NCI-H345 treated with DMSO at 0.1 percent for 48 hours (cell line): ENCODE data around the gene GPI.
"Not testable (repeated sequence)": the region's sequence is repeated elsewhere in the genome, so short reads cannot be mapped to it uniquely, and the experiment has no call there.

Experiments
- DNase-seq: peaks from one replicate; lab custom pipeline; 2025; ENCODE audit not compliant: unreplicated experiment; lab: John Stamatoyannopoulos, UW

GPI gene

DNA sequence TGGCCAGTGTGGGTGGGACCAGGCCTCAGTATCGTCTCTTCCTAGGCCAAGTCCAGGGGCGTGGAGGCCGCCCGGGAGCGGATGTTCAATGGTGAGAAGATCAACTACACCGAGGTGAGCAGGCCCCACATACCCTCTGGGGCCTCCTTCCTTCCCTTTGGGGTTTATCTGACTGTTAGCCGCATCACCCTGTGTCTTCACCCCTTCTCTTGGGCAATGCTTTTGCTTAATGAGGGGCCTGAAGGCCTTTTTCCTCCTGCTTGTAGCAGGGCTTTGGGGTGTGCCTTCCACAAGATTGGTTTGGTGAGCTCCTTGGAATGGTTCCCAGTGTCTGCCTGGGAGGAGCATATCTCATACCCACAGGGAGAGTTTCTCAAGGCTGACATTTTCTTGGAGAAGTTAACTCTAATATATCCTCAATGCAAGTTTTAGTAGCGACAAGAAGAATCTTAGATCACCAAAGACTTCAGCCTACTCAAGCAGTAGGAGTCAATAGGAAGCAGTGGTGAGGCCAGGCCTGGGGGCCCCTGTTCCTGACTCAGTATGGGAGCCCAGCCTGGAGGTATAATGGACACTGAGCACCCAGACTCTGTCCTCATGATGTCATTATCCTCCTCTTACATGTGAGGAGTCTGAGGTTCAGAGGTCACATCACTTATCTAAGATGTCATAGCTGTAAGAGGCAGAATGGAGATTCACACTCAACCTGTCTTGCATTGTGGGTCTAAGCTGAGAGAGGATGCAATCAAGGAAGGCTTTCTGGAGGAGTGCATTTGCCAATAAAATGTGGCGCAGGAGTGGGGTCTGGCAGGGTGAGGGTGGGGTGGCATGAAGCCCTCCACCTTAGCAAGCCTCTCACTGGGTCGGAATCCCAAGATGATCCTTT lies 2.0 kb downstream of the GPI start:
- no peak for DNase-seq

DNA sequence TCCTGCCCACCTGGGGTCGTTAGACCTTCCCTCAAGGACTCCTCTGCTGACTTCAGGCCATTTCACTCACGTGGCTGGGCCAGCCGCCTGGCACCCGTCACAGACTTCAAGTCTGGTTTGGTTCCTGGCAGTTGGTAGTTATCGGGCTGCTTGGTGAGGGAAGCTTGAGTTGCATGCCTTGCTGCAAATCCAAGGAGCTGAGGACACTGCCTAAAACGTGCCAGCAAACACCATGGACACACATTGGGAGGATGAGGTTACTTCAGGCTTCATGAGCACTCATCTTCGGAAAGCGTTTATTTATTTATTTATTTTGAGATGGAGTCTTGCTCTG lies 2.6 kb downstream of the GPI start:
- DNase-seq, result no peak

GRCh38 chr19:34368338-34368737 lies 3.3 kb downstream of the GPI start:
- no peak for DNase-seq

- DNase-seq, result not testable (repeated sequence)
These were observed 4.2 kb downstream of the GPI start for GRCh38 chr19:34369166-34369565.

DNA sequence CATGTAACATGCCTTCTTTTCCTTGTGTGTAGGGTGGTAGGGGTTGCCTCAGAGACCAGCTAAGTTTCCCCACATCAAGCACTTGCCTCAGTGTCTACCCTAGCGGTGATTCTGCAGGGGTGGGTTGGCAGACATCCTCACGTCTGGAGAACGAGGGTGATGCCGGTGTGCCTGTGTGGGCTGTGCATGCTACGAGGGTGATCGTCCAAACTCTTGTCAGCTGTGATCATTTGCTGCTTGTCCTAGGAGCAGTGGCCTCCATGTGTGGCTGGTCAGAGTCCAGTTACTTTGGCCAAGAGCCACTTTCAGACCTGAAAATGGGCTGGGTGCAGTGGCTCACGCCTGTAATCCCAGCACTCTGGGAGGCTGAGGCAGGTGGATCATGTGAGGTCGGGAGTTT lies 5.1 kb downstream of the GPI start:
- no peak for DNase-seq

DNA sequence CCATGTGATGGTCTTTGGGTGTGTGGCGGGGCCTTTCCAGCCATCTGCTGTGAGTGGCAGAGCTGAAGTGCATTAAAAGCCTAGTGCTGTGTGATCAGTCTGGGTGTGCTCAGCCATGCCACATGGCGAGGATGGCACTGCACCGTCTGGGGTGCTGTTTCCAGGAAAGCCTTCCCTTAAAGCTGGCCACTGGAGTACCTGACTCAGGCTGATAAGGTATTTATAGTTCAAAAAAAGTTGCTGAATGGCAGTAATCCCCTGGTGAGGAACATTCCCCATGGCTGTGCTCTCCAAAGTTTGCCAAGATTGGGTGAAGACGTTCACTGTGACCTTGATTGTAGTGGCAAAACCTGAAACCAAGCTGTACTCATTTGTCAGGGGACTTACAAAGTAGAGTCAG lies 6.0 kb downstream of the GPI start:
- no peak for DNase-seq

DNA sequence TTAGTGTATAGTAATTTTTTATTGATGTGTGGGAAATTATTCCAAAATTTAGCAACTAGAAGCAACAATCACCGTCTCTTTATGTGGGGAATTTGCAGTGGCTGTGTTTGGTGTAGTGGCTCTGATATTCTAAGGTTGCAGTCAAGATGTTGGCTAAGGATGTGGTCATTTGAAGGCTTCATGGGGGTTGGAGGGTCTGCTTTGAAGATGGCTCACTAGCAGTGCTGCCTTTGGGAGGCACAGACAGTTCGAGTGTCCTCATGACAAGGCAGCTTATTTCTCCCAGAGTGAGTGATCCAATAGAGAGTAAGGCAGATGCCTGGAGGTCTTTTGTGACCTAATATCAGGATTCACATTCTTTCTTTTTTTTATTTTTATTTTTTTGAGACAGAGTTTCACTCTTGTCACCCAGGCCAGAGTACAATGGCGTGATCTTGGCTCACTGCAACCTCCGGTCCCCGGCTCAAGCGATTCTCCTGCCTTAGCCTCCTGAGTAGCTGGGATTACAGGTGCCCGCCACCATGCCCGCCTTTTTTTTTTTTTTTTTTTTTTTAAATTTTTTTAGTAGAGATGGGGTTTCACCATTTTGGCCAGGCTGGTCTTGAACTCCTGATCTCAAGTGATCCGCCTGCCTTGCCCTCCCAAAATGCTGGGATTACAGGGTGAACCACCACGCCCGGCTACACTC lies 8.7 kb downstream of the GPI start:
- DNase-seq, result no peak

- DNase-seq, result no peak
These were observed 10.6 kb downstream of the GPI start for GRCh38 chr19:34375598-34375997.

DNA sequence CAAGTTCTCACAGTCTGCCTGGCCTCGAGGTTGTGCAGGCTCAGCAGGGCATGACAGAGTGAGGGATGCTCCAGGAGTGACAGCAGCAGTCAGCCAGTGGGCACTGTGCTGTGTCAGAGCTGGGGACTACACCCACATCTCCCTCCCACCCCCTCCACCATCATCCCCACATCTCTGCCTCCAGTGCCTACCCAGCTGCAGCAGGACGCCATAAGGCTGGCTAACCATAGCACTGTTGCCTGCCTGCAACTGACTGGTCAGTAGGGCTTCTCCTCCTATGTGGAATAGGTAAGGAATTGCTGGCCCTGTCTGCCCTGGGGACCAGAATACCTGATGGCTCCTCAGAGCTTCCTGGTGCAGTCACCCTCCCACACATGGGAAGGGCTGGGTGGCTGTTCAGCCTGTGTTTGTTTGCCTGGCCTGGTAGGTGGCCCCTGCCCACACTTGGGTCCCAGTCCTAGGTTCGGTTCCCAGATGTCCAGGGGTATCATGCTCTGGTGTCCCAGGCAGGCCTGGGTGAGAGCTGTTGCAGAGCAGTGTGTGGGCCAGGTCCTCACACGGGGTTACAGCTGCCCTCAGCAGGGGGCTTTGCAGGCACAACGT lies 15.7 kb downstream of the GPI start:
- no peak for DNase-seq

- no peak for DNase-seq
These were observed 16.6 kb downstream of the GPI start for GRCh38 chr19:34381399-34382251.

DNA sequence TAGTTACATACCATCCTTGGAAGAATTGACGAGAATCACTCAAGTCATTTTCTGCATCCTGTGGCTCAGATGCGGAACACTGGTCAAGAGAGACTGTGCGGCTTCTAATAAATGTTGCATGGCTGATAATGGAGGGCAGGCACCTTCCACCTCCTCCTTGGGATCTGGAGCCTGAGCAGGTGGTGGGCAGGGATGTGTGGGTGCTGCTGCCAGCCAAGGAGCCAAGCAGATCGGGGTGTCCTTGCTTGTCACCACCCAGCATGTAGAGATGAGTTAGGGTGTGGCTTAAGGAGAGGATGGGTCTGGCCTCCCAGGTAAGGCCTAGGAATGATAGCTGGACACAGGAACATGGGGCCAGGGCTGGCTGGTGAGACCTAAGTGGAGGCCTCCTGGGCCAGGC lies 17.5 kb downstream of the GPI start:
- no peak for DNase-seq

DNA sequence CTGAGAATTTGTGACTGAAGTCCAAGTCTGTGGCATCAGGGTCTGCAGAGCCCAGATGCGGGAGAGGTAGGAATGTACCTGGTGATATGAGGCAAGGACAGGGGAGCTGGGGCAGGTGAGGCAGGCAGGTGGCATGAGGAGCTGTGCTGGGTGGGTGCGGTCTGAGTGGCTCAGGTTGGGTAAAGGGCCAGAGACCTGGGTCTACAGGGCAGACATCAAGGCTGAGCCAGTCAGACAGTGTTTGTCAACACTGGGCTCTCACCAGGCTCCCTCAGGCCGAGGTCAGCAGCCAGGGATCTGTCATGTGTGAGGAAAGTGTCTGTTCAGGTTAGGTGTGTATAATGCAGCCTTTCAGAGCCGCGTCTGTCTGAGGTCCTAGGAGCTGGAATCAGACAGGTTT lies 18.6 kb downstream of the GPI start:
- DNase-seq, result no peak

DNA sequence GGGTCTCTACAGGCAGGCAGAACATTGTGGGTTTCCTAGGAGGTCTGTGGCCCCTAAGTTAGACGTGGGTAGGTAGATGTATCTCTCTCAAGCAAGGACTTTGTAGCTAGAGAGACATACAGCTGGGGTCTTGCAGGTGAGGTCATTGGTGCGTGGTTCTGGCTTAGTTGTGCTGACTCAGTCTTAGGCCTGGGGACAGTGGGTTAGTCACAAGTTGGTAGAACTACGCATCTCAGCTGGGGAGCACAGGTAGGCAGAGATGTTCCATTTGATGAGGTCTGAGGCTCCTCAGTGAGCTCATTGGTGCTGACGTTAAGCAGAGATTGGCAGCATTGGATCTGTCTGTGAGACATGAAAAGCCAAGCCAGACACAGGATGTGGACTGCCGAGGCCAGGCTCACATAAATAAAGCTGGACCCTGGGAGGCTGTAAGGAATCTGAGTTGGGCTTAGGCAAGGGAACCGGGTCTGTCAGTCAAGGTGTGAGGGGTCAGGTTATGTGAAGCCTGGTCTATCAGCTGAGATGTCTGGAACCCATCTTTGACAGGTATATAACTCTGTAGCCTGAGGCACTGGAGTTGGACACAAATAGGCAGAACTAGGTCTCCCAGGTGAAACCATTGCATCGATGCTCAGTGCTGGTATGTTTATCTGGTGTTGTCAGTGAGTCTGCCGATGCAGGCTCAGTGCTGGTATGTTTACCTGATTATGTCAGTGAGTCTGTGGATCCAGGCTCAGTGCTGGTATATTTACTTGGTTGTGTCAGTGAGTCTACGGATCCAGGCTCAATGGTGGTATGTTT lies 21.8 kb downstream of the GPI start:
- DNase-seq, result no peak

- no peak for DNase-seq
These were observed 22.4 kb downstream of the GPI start for GRCh38 chr19:34387446-34387810.

DNA sequence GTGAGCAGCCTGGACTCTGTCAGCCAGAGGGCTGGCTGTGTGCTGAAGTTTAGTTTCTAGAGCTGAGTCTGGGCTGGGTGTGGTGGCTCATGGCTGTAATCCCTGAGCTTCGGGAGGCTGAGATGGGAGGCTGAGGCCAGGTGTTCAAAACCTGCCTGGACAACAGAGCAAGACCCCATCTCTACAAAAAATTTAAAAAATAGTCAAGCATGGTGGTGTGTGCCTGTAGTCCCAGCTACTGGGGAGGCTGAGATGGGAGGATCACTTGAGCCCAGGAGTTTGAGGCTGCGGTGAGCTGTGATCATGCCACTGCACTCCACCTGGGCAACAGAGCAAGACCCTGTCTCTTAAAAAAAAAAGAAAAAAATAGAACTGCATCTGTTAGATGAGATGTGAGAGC lies 23.7 kb downstream of the GPI start:
- not testable (repeated sequence) for DNase-seq

DNA sequence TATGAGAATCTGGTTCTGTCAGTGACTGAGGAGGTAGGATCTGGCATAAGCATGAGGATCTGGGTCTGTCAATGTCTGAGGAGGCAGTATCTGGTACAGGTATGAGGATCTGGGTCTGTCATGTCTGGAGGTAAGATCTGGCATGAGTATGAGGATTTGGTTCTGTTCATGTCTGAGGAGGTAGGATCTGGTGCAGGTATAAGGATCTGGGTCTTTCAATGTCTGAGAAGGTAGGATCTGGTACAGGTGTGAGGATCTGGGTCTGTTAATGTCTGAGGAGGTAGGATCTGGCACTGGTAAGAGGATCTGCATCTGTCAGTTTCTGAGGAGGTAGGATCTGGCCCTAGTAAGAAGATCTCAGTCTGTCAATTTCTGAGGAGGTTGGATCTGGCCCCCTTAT lies 26.8 kb downstream of the GPI start:
- DNase-seq, result no peak

DNA sequence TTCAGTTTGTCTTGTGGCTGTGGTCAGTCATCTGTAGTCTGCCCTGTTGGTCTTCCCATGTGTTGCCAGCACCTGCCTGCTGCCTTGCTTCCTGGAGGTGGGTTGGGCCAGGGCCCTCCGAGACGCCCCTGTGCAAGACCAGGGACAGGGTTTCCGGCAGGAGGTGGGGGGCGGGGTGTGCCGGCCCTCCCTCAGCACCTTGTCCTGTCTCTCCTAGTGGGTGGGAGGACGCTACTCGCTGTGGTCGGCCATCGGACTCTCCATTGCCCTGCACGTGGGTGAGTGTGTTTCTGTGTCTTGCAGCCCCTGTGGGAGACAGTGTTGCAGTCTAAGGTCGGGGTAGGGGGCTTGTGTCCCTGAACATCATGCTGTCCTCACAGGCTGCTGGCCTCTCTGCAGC lies 28.0 kb downstream of the GPI start:
- no peak for DNase-seq

GRCh38 chr19:34393629-34394028 lies 28.6 kb downstream of the GPI start:
- no peak for DNase-seq

DNA sequence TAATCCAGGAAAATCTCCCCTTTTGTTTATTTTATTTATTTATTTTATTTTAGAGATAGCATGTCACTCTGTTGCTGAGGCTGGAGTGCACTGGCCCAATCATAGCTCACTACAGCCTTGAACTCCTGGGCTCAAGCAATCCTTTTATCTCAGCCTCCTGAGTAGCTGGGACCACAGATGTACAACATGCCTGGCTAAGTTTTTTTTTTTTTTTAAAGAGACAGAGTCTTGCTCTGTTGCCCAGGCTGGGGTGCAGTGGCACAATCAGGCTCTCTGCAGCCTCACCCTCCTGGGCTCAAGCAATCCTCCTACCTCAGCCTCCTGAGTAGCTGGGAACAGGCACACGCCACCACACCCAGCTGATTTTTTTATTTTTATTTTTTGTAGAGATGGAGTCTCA lies 32.9 kb downstream of the GPI start:
- DNase-seq, result no peak

DNA sequence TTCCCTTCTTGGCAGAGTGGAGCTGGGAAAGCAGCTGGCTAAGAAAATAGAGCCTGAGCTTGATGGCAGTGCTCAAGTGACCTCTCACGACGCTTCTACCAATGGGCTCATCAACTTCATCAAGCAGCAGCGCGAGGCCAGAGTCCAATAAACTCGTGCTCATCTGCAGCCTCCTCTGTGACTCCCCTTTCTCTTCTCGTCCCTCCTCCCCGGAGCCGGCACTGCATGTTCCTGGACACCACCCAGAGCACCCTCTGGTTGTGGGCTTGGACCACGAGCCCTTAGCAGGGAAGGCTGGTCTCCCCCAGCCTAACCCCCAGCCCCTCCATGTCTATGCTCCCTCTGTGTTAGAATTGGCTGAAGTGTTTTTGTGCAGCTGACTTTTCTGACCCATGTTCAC lies 34.9 kb downstream of the GPI start:
- DNase-seq, result no peak

GRCh38 chr19:34400844-34401243 lies 35.8 kb downstream of the GPI start:
- not testable (repeated sequence) for DNase-seq
